Neural cell (in vitro differentiated cells): ENCODE data around the gene WDR89. TPM values are rescaled to one million over a fixed set of nuclear protein-coding genes. Genes with fewer than 3 reads are reported as not detected.

Experiments
- H2AFZ ChIP-seq: fragments of 200-600, 300-800 bp; sonication (generic), shearing (Covaris generic); 2 replicates; pipeline ENCODE4 v1.6.0; 2014; ENCODE audit warnings: low read depth, mild to moderate bottlenecking, antibody characterized with exemption, low read length, moderate library complexity
- H3F3A ChIP-seq: fragments of 200-600 bp; shearing (Covaris generic); 2 replicates; pipeline ENCODE4 v1.6.1; 2016; ENCODE audit warnings: mild to moderate bottlenecking, moderate library complexity, mixed read lengths, antibody characterized with exemption, low read length; ENCODE audit not compliant: insufficient read depth, poor library complexity, severe bottlenecking
- H3K27ac ChIP-seq: fragments of 200-600, 300-800 bp; sonication (generic), shearing (Covaris generic); 2 replicates; pipeline ENCODE4 v1.5.1; 2014; ENCODE audit warnings: mild to moderate bottlenecking, low read length, moderate library complexity
- H3K27me3 ChIP-seq: fragments of 300-800, 200-600 bp; sonication (generic), shearing (Covaris generic); 2 replicates; pipeline ENCODE4 v1.6.0; 2014; ENCODE audit warnings: mild to moderate bottlenecking, low read depth, low read length, moderate library complexity; ENCODE audit not compliant: insufficient read depth
- H3K36me3 ChIP-seq: fragments of 300-800, 200-600 bp; sonication (generic), shearing (Covaris generic); 2 replicates; pipeline ENCODE4 v1.5.1; 2014; ENCODE audit warnings: mild to moderate bottlenecking, antibody characterized with exemption, low read length, moderate library complexity; ENCODE audit not compliant: insufficient read depth
- H3K4me2 ChIP-seq: fragments of 300-800, 200-600 bp; sonication (generic), shearing (Covaris generic); 2 replicates; pipeline ENCODE4 v1.6.0; 2014; ENCODE audit warnings: mild to moderate bottlenecking, low read length
- H3K4me3 ChIP-seq: fragments of 300-800, 200-600 bp; sonication (generic), shearing (Covaris generic); 2 replicates; pipeline ENCODE4 v1.5.1; 2014; ENCODE audit warnings: mild to moderate bottlenecking, low read length, moderate library complexity
- H3K79me2 ChIP-seq: fragments of 200-600 bp; shearing (Covaris generic); replicated peaks from 2 replicates; pipeline ENCODE4 v1.6.0; 2014; ENCODE audit warnings: mild to moderate bottlenecking, low read length, moderate library complexity; ENCODE audit not compliant: insufficient read depth
- H3K9ac ChIP-seq: fragments of 300-800, 200-600 bp; sonication (generic), shearing (Covaris generic); 2 replicates; pipeline ENCODE4 v1.6.1; 2016; ENCODE audit warnings: mild to moderate bottlenecking, low read length, mixed read lengths
- H3K9me2 ChIP-seq: fragments of 200-600 bp; shearing (Covaris generic); 2 replicates; pipeline ENCODE4 v1.6.1; 2016; ENCODE audit warnings: mild to moderate bottlenecking, low read length, mixed read lengths; ENCODE audit not compliant: insufficient read depth
- H3K9me3 ChIP-seq: fragments of 200-600, 300-800 bp; sonication (generic), shearing (Covaris generic); 2 replicates; pipeline ENCODE4 v1.6.1; 2016; ENCODE audit warnings: mild to moderate bottlenecking, mixed run types, low read length, moderate library complexity, mixed read lengths
- H4K20me1 ChIP-seq: fragments of 200-600 bp; shearing (Covaris generic); 2 replicates; pipeline ENCODE4 v1.6.1; 2016; ENCODE audit warnings: mild to moderate bottlenecking, mixed run types; ENCODE audit not compliant: insufficient read depth
- CTCF ChIP-seq: fragments of 450-650 bp; IDR thresholded peaks from 2 replicates; pipeline ENCODE4 v1.5.1; 2014; ENCODE audit warnings: antibody characterized with exemption, mild to moderate bottlenecking, moderate library complexity; ENCODE audit not compliant: poor library complexity, severe bottlenecking
- EP300 ChIP-seq: fragments of 450-650 bp; conservative IDR thresholded peaks from 2 replicates; pipeline ENCODE4 v1.6.1; 2014; ENCODE audit warnings: antibody characterized with exemption, mild to moderate bottlenecking, moderate library complexity; ENCODE audit not compliant: poor library complexity, severe bottlenecking
- EZH2 ChIP-seq: fragments of 200-600, 300-800 bp; shearing (Covaris generic), sonication (generic); IDR thresholded peaks from 2 replicates; pipeline ENCODE4 v1.6.1; 2014; ENCODE audit warnings: antibody characterized with exemption, low read length, borderline replicate concordance, mild to moderate bottlenecking; ENCODE audit not compliant: insufficient read depth, poor library complexity, severe bottlenecking
- MXI1 ChIP-seq: fragments of 450-650 bp; conservative IDR thresholded peaks from 2 replicates; pipeline ENCODE4 v1.6.1; 2014; ENCODE audit warnings: antibody characterized with exemption, mild to moderate bottlenecking; ENCODE audit not compliant: poor library complexity, severe bottlenecking
- POLR2AphosphoS5 ChIP-seq: IDR thresholded peaks from 2 replicates; pipeline ENCODE4 v1.6.1; 2012
- RAD21 ChIP-seq: fragments of 450-650 bp; conservative IDR thresholded peaks from 2 replicates; pipeline ENCODE4 v1.6.1; 2014; ENCODE audit warnings: antibody characterized with exemption, mild to moderate bottlenecking, moderate library complexity
- SMC3 ChIP-seq: fragments of 450-650 bp; conservative IDR thresholded peaks from 2 replicates; pipeline ENCODE4 v1.6.1; 2014; ENCODE audit warnings: antibody characterized with exemption, mild to moderate bottlenecking, moderate library complexity; ENCODE audit not compliant: poor library complexity
- TAF1 ChIP-seq: IDR thresholded peaks from 2 replicates; pipeline ENCODE4 v1.6.1; 2012; ENCODE audit warnings: low read depth
- polyA plus RNA-seq: library from polyadenylated mRNA; depleted of rRNA; stranded (reverse); fragments of >200 nt; gene quantifications from 2 replicates; pipeline ENCODE4 v1.2.3, GENCODE V29; 2014
- small RNA-seq, 3 experiments: library from RNA; depleted of rRNA; stranded (forward); fragments of <200 nt; gene quantifications; one replicate each; pipeline ENCODE3, GENCODE V24; 2012

The WDR89 gene
- polyA plus RNA-seq, 1 donor from 2014 or later: 15.3 TPM

- Histone ChIP-seq H3K27me3 (no peaks in the 10 kb centered on the region), H2AFZ (no peak overlapping the region), H3K9ac (no peak overlapping the region), H3K4me2 (no peak overlapping the region), H3K36me3 (no peaks in the 10 kb centered on the region), H3K79me2 (no peaks in the 10 kb centered on the region), H3F3A (no peaks in the 10 kb centered on the region), H3K9me3 (no peaks in the 10 kb centered on the region), H3K4me3 (no peak overlapping the region), H3K9me2 (no peaks in the 10 kb centered on the region), H3K27ac (no peak overlapping the region), H4K20me1 (no peaks in the 10 kb centered on the region)
- no peak for TF ChIP-seq RAD21
- TF ChIP-seq MXI1: no peak
Measured at GRCh38 chr14:63555572-63555971, 86.1 kb downstream of the WDR89 start.

GRCh38 chr14:63551332-63551731 is 90.3 kb downstream of the WDR89 start:
- no peaks in the 10 kb centered on the region for H3K9me2 ChIP-seq
- no peaks in the 10 kb centered on the region for H3K27me3 ChIP-seq
- no peaks in the 10 kb centered on the region for H3K9me3 ChIP-seq
- H3K4me2 ChIP-seq: no peak overlapping the region
- no peaks in the 10 kb centered on the region for H3F3A ChIP-seq
- no peaks in the 10 kb centered on the region for H3K36me3 ChIP-seq
- TF ChIP-seq CTCF: no peak
- no peak for TF ChIP-seq MXI1
- TF ChIP-seq POLR2AphosphoS5: no peak
- no peak for TF ChIP-seq SMC3
- no peak for TF ChIP-seq RAD21
- TF ChIP-seq EP300: no peak
- no peak for TF ChIP-seq TAF1
- TF ChIP-seq EZH2: no peak
- H3K79me2 ChIP-seq: no peaks in the 10 kb centered on the region
- H3K27ac ChIP-seq: no peak overlapping the region
- H4K20me1 ChIP-seq: no peaks in the 10 kb centered on the region
- no peak overlapping the region for H3K4me3 ChIP-seq
- no peak overlapping the region for H2AFZ ChIP-seq
- H3K9ac ChIP-seq: no peak overlapping the region

GRCh38 chr14:63547798-63548335 is 93.8 kb downstream of the WDR89 start:
- no peaks in the 10 kb centered on the region for H4K20me1 ChIP-seq
- no peaks in the 10 kb centered on the region for H3K36me3 ChIP-seq
- no peak overlapping the region for H2AFZ ChIP-seq
- H3F3A ChIP-seq: no peaks in the 10 kb centered on the region
- H3K9ac ChIP-seq: no peak overlapping the region
- no peak overlapping the region for H3K4me2 ChIP-seq
- H3K4me3 ChIP-seq: no peak overlapping the region
- TF ChIP-seq CTCF: no peak
- no peaks in the 10 kb centered on the region for H3K9me3 ChIP-seq
- no peaks in the 10 kb centered on the region for H3K9me2 ChIP-seq
- no peak overlapping the region for H3K27ac ChIP-seq
- no peaks in the 10 kb centered on the region for H3K79me2 ChIP-seq
- H3K27me3 ChIP-seq: no peaks in the 10 kb centered on the region

Small RNA genes within 50 kb of the gene (small RNA-seq; reads per million reads assigned to genes)
- gene RF00012 (0 to 0.41 (median 0.10) reads per million in 3 experiments), gene RF00019 (0 to 1.2 (median 0) reads per million in 3 experiments), gene RNU6-1162P (0 reads per million in 3 experiments), gene RNU6-597P (0 to 2.3 (median 0.03) reads per million in 3 experiments)

Other genes with a start within 250 kb of the WDR89 start
- gene PPP2R5E, start 98.5 kb downstream of the WDR89 start, polyA plus RNA-seq: 24.2 and 26.7 TPM in 2 replicates
- gene SGPP1, start 86.2 kb upstream of the WDR89 start, polyA plus RNA-seq: 17.1 and 17.7 TPM in 2 replicates
- gene SYNE2, start 211.1 kb upstream of the WDR89 start, polyA plus RNA-seq: 75.8 and 82.3 TPM in 2 replicates